ENCODE measurements around the gene AIMP1.

AIMP1 gene

GRCh38 chr4:106395582-106395981 lies 79.2 kb downstream of the AIMP1 start:
- TF ChIP-seq FOXM1 (IDR thresholded peaks at IDR 0.05; ENCODE audit: borderline replicate concordance, low read depth) (no peak), TCF12 (IDR thresholded peaks at IDR 0.05; ENCODE audit: low read depth) (no peak), ZBTB7A (IDR thresholded peaks at IDR 0.05; ENCODE audit: low read depth) (no peak), TEAD4 (IDR thresholded peaks at IDR 0.05) (no peak), CREB1 (IDR thresholded peaks at IDR 0.05; ENCODE audit: low read depth) (no peak), YY1 (IDR thresholded peaks at IDR 0.05; ENCODE audit: low read depth) (no peak), REST (IDR thresholded peaks at IDR 0.05; ENCODE audit: low read depth) (no peak), EP300 (IDR thresholded peaks at IDR 0.05; ENCODE audit: borderline replicate concordance) (no peak)

Data from Ishikawa (cell line).